SK-N-SH (cell line): ENCODE data around the gene TRAF2. TPM values are rescaled to one million over a fixed set of nuclear protein-coding genes. Genes with fewer than 3 reads are reported as not detected.

ENCODE experiments used
- CTCF ChIA-PET: fragments of 300-600, 350-600 bp; formaldehyde crosslinking; extraction: SDS; loops from one replicate; lab custom pipeline; 2021; lab: Yijun Ruan, JAX
- POLR2A ChIA-PET: fragments of 350-600 bp; sonication (Branson Sonifier 250); formaldehyde crosslinking; extraction: SDS; loops from one replicate; lab custom pipeline; 2020; ENCODE audit warnings: antibody characterized with exemption, inconsistent platforms; lab: Yijun Ruan, JAX
- DNase-seq: peaks from one replicate; pipeline ENCODE4 v3.0.0; 2012
- H2AFZ ChIP-seq: fragments of 200-600 bp; sonication (generic); 2 replicates; pipeline ENCODE4 v1.8.1; 2016; ENCODE audit warnings: antibody characterized with exemption, mild to moderate bottlenecking, low read depth
- H3F3A ChIP-seq: fragments of 200-600 bp; sonication (generic); replicated peaks from 2 replicates; pipeline ENCODE3; 2016; ENCODE audit warnings: antibody characterized with exemption, mild to moderate bottlenecking; ENCODE audit not compliant: insufficient read depth
- H3K27ac ChIP-seq, 2 experiments: fragments of 200-500 bp in 1 of 2; fragments of 200-600 bp in 1 of 2; sonication (Bioruptor generic) in 1 of 2; sonication (generic), shearing (Covaris generic) in 1 of 2; 2 replicates each; pipeline versions ENCODE4 v1.5.1 to v1.6.1; 2014 to 2016; ENCODE audit warnings: low read depth in 2 of 2, inconsistent platforms in 1 of 2, low read length in 1 of 2, mild to moderate bottlenecking in 1 of 2, mixed read lengths in 1 of 2
- H3K27me3 ChIP-seq: fragments of 200-600 bp; sonication (generic), shearing (Covaris generic); 2 replicates; pipeline ENCODE4 v1.6.1; 2016; ENCODE audit warnings: mixed run types; ENCODE audit not compliant: insufficient read depth
- H3K36me3 ChIP-seq, 2 experiments: fragments of 200-500 bp in 1 of 2; fragments of 200-600 bp in 1 of 2; sonication (Bioruptor generic) in 1 of 2; sonication (generic) in 1 of 2; replicated peaks in 1 of 2; 2 replicates each; pipeline versions ENCODE3 to v1.5.1; 2014 to 2016; ENCODE audit warnings: low read length in 1 of 2, mild to moderate bottlenecking in 1 of 2; ENCODE audit not compliant: insufficient read depth in 2 of 2, control insufficient read depth in 1 of 2
- H3K4me1 ChIP-seq, 2 experiments: fragments of 200-500 bp in 1 of 2; fragments of 200-600 bp in 1 of 2; sonication (Bioruptor generic) in 1 of 2; sonication (generic), shearing (Covaris generic) in 1 of 2; 2 replicates each; pipeline versions ENCODE4 v1.5.1 to v1.6.1; 2014 to 2016; ENCODE audit warnings: low read depth in 1 of 2, low read length in 1 of 2, mixed run types in 1 of 2; ENCODE audit not compliant: insufficient read depth in 2 of 2, control insufficient read depth in 1 of 2
- H3K4me2 ChIP-seq: fragments of 200-600 bp; sonication (generic), shearing (Covaris generic); 2 replicates; pipeline ENCODE4 v1.6.1; 2017; ENCODE audit warnings: mixed run types
- H3K4me3 ChIP-seq, 2 experiments: fragments of 200-500 bp in 1 of 2; fragments of 200-600 bp in 1 of 2; sonication (Bioruptor generic) in 1 of 2; sonication (generic), shearing (Covaris generic) in 1 of 2; 2 replicates each; pipeline versions ENCODE4 v1.5.1 to v1.8.1; 2014 to 2016; ENCODE audit warnings: low read depth in 2 of 2, inconsistent platforms in 1 of 2, low read length in 1 of 2, mild to moderate bottlenecking in 1 of 2, mixed read lengths in 1 of 2, moderate library complexity in 1 of 2
- H3K79me2 ChIP-seq: fragments of 200-600 bp; sonication (generic); 2 replicates; pipeline ENCODE4 v1.8.1; 2017; ENCODE audit warnings: mild to moderate bottlenecking; ENCODE audit not compliant: insufficient read depth
- H3K9ac ChIP-seq: fragments of 200-600 bp; sonication (generic); 2 replicates; pipeline ENCODE4 v1.6.1; 2017; ENCODE audit warnings: mixed run types
- H3K9me2 ChIP-seq: fragments of 200-600 bp; sonication (generic); 2 replicates; pipeline ENCODE4 v1.6.1; 2017; ENCODE audit warnings: mixed run types
- H3K9me3 ChIP-seq: fragments of 200-600 bp; sonication (generic); 2 replicates; pipeline ENCODE4 v1.6.1; 2017; ENCODE audit warnings: mixed run types, mild to moderate bottlenecking, moderate library complexity
- H4K20me1 ChIP-seq: fragments of 200-600 bp; sonication (generic); 2 replicates; pipeline ENCODE4 v1.6.1; 2017; ENCODE audit warnings: mild to moderate bottlenecking, mixed run types; ENCODE audit not compliant: insufficient read depth
- EZH2phosphoT487 ChIP-seq: fragments of 200-600 bp; sonication (generic); IDR thresholded peaks from 2 replicates; pipeline ENCODE4 v1.6.1; 2017; ENCODE audit warnings: low read depth, mixed run types, mild to moderate bottlenecking, antibody characterized with exemption, moderate library complexity, borderline replicate concordance
- FOXM1 ChIP-seq: IDR thresholded peaks from 2 replicates; pipeline ENCODE4 v1.4.0; 2012; ENCODE audit warnings: low read depth, mild to moderate bottlenecking
- GATA2 ChIP-seq: sonication (generic); formaldehyde crosslinking; IDR thresholded peaks from 2 replicates; pipeline ENCODE4 v1.5.0; 2020; ENCODE audit warnings: mild to moderate bottlenecking, missing genetic modification reagents
- JUND ChIP-seq: IDR thresholded peaks from 2 replicates; pipeline ENCODE4 v1.4.0; 2012
- MAX ChIP-seq: IDR thresholded peaks from 2 replicates; pipeline ENCODE4 v1.4.0; 2012; ENCODE audit warnings: low read depth
- MEF2A ChIP-seq: IDR thresholded peaks from 2 replicates; pipeline ENCODE4 v1.4.0; 2012; ENCODE audit warnings: low read depth, borderline replicate concordance
- MXI1 ChIP-seq: IDR thresholded peaks from 2 replicates; pipeline ENCODE4 v1.6.1; 2012; ENCODE audit warnings: mild to moderate bottlenecking, low read depth, low read length, improper control_type of control experiment
- RAD21 ChIP-seq: IDR thresholded peaks from 2 replicates; pipeline ENCODE4 v1.6.1; 2012; ENCODE audit warnings: mild to moderate bottlenecking, low read length
- RCOR1 ChIP-seq: fragments of 150-350 bp; IDR thresholded peaks from 2 replicates; pipeline ENCODE4 v1.6.1; 2017; ENCODE audit warnings: antibody characterized with exemption, low read length
- RFX5 ChIP-seq: IDR thresholded peaks from 2 replicates; pipeline ENCODE4 v1.6.1; 2012; ENCODE audit warnings: mild to moderate bottlenecking, improper control_type of control experiment, low read length
- SIN3A ChIP-seq: IDR thresholded peaks from 2 replicates; pipeline ENCODE4 v1.6.1; 2012; ENCODE audit warnings: low read depth, mild to moderate bottlenecking, low read length, moderate library complexity, borderline replicate concordance
- SMC3 ChIP-seq: IDR thresholded peaks from 2 replicates; pipeline ENCODE4 v1.6.1; 2012; ENCODE audit warnings: low read depth, low read length, improper control_type of control experiment
- WGBS: methylation state at CpG from one replicate; pipeline ENCODE4 v1.1.6; 2017; ENCODE audit warnings: low lambda C conversion rate; 5-methylcytosine and 5-hydroxymethylcytosine counted together
- polyA plus RNA-seq, 3 experiments: library from polyadenylated mRNA; depleted of rRNA; stranded (reverse); fragments of >200 nt; gene quantifications; 2 replicates each; pipeline ENCODE4 v1.2.3, GENCODE V29; 2012
- TF ChIP-seq, protein P1 (sequence below): IDR thresholded peaks from 2 replicates; pipeline ENCODE4; 2012
- TF ChIP-seq, protein P2 (sequence below): fragments of 150-350 bp; IDR thresholded peaks from 2 replicates; pipeline ENCODE4 v1.6.1; 2016; ENCODE audit warnings: mild to moderate bottlenecking, low read depth, low read length
- TF ChIP-seq, protein P3 (sequence below): fragments of 150-350 bp; IDR thresholded peaks from 2 replicates; pipeline ENCODE4 v1.6.1; 2017; ENCODE audit warnings: antibody characterized with exemption, low read length, low read depth, borderline replicate concordance
- TF ChIP-seq, protein P4 (sequence below): fragments of 200-600 bp; sonication (generic); IDR thresholded peaks from 2 replicates; pipeline ENCODE4 v1.6.1; 2017; ENCODE audit warnings: antibody characterized with exemption, mild to moderate bottlenecking, moderate library complexity
- TF ChIP-seq, protein P5 (sequence below): IDR thresholded peaks from 2 replicates; pipeline ENCODE4 v1.4.0; 2012; ENCODE audit warnings: low read depth, borderline replicate concordance

TRAF2 gene
- polyA plus RNA-seq, 1 of the 3 experiments (the other 2 are of a cell fraction), result 15.4 TPM

DNA sequence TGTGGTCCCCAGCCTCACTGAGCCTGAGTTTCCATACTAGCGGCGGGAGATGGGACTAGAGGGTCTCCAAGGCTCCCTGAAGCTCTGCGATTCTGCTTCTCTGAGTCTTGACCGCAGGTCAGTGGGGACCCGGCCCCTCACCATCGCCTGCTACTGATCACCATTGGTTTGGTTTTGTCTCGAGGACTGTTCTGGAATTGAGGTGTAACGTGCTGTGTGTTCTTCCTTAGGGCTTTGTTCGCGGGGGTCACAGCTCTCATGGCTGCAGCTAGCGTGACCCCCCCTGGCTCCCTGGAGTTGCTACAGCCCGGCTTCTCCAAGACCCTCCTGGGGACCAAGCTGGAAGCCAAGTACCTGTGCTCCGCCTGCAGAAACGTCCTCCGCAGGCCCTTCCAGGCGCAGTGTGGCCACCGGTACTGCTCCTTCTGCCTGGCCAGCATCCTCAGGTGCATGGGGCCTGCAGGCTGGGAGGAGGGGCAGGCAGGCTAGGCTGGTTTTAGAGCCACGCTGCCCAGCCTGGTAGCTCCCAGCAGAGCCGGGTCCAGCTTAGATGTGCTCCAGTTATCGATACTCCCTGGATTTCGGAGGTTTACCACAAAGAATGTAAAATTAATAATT is 12.3 kb downstream of the TRAF2 start:
- Histone ChIP-seq H3K4me1 (peaks cover 6 to 19% of the 10 kb centered on the region in 2 experiments; a peak in 3 of 4 replicates), H3K27ac (no peak overlapping the region), H3K9me3 (no peaks in the 10 kb centered on the region), H4K20me1 (no peaks in the 10 kb centered on the region), H3K36me3 (peaks cover 13 to 18% of the 10 kb centered on the region in 2 experiments), H3K4me2 (no peak overlapping the region), H3K9ac (no peak overlapping the region), H3K9me2 (no peaks in the 10 kb centered on the region), H2AFZ (no peak overlapping the region), H3K79me2 (peaks cover 44% of the 10 kb centered on the region; the same call in 1 of the 2 replicates), H3F3A (peaks cover 29% of the 10 kb centered on the region), H3K27me3 (no peaks in the 10 kb centered on the region), H3K4me3 (no peak overlapping the region)
- 95% methylated on average over 20 of the region's 21 CpGs for WGBS
- CTCF ChIA-PET, result interaction anchor here (1.4 kb wide), 1 partner anchor 9 kb away, joined by 3 read pairs; no protein-coding TSS in a partner anchor
- TF ChIP-seq GATA2 (CRISPR knock-in tag) (no peak), RCOR1 (no peak), JUND (no peak), EZH2phosphoT487 (no peak), RFX5 (no peak), RAD21 (no peak), MEF2A (no peak), FOXM1 (no peak), MAX (no peak), SMC3 (no peak), SIN3A (no peak), MXI1 (no peak)
- TF ChIP-seq, protein P1, sequence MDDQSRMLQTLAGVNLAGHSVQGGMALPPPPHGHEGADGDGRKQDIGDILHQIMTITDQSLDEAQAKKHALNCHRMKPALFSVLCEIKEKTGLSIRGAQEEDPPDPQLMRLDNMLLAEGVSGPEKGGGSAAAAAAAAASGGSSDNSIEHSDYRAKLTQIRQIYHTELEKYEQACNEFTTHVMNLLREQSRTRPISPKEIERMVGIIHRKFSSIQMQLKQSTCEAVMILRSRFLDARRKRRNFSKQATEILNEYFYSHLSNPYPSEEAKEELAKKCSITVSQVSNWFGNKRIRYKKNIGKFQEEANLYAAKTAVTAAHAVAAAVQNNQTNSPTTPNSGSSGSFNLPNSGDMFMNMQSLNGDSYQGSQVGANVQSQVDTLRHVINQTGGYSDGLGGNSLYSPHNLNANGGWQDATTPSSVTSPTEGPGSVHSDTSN, result no peak
- TF ChIP-seq, protein P2, sequence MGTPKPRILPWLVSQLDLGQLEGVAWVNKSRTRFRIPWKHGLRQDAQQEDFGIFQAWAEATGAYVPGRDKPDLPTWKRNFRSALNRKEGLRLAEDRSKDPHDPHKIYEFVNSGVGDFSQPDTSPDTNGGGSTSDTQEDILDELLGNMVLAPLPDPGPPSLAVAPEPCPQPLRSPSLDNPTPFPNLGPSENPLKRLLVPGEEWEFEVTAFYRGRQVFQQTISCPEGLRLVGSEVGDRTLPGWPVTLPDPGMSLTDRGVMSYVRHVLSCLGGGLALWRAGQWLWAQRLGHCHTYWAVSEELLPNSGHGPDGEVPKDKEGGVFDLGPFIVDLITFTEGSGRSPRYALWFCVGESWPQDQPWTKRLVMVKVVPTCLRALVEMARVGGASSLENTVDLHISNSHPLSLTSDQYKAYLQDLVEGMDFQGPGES, result no peak
- TF ChIP-seq, protein P3, sequence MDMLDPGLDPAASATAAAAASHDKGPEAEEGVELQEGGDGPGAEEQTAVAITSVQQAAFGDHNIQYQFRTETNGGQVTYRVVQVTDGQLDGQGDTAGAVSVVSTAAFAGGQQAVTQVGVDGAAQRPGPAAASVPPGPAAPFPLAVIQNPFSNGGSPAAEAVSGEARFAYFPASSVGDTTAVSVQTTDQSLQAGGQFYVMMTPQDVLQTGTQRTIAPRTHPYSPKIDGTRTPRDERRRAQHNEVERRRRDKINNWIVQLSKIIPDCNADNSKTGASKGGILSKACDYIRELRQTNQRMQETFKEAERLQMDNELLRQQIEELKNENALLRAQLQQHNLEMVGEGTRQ, result no peak
- TF ChIP-seq, protein P4, sequence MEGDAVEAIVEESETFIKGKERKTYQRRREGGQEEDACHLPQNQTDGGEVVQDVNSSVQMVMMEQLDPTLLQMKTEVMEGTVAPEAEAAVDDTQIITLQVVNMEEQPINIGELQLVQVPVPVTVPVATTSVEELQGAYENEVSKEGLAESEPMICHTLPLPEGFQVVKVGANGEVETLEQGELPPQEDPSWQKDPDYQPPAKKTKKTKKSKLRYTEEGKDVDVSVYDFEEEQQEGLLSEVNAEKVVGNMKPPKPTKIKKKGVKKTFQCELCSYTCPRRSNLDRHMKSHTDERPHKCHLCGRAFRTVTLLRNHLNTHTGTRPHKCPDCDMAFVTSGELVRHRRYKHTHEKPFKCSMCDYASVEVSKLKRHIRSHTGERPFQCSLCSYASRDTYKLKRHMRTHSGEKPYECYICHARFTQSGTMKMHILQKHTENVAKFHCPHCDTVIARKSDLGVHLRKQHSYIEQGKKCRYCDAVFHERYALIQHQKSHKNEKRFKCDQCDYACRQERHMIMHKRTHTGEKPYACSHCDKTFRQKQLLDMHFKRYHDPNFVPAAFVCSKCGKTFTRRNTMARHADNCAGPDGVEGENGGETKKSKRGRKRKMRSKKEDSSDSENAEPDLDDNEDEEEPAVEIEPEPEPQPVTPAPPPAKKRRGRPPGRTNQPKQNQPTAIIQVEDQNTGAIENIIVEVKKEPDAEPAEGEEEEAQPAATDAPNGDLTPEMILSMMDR, result no peak
- TF ChIP-seq, protein P5, sequence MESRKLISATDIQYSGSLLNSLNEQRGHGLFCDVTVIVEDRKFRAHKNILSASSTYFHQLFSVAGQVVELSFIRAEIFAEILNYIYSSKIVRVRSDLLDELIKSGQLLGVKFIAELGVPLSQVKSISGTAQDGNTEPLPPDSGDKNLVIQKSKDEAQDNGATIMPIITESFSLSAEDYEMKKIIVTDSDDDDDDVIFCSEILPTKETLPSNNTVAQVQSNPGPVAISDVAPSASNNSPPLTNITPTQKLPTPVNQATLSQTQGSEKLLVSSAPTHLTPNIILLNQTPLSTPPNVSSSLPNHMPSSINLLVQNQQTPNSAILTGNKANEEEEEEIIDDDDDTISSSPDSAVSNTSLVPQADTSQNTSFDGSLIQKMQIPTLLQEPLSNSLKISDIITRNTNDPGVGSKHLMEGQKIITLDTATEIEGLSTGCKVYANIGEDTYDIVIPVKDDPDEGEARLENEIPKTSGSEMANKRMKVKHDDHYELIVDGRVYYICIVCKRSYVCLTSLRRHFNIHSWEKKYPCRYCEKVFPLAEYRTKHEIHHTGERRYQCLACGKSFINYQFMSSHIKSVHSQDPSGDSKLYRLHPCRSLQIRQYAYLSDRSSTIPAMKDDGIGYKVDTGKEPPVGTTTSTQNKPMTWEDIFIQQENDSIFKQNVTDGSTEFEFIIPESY, result no peak
- DNase-seq, result no peak
- POLR2A ChIA-PET, result no interaction called here
